Epithelial cell of prostate (primary cell): Measurements from ENCODE around the gene MGST3.
"Not testable (repeated sequence)": the region's sequence is repeated elsewhere in the genome, so short reads cannot be mapped to it uniquely, and the experiment has no call there.

Experiments used
- DNase-seq: peaks from one replicate; pipeline ENCODE4 v3.0.0-alpha.2; 2011; ENCODE audit warnings: low read depth, low spot score
- H3K27ac ChIP-seq: fragments of 450-650 bp; 2 replicates; pipeline ENCODE4 v1.5.1; 2017; ENCODE audit warnings: mild to moderate bottlenecking

Gene MGST3

GRCh38 chr1:165648919-165649572, 18.0 kb downstream of the MGST3 start:
- DNase-seq = no peak
- H3K27ac ChIP-seq = no peak overlapping the region

DNA sequence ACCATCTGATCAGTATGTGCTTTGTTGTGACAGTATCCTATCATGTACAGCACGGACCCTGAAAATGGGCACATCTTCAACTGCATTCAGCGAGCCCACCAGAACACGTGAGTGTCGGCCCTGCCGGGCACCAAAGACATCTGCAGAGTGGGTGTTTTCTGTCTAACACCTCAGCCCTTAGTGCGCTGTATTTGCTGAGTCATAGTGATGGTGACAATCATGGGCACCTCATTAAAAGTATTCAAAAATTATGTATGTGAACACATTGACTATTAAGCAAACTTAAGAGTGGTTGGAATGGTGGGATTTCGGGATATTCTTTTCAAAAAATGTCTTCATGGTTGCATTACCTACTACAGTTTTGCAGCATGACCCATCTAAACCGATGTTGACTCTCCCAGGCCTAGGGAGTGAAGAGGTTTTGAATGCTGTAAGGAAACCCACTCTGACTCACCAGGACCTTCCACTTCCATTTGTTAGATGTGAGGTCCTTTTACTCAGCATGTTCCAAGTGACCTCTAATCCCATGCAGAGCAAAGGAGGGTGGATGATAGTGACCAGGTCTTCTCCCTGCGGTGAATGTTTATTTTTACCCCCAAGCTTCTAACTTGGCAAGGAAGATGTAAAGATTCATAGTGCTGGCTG, 20.1 kb downstream of the MGST3 start:
- H3K27ac ChIP-seq = no peak overlapping the region
- no peak for DNase-seq

DNA sequence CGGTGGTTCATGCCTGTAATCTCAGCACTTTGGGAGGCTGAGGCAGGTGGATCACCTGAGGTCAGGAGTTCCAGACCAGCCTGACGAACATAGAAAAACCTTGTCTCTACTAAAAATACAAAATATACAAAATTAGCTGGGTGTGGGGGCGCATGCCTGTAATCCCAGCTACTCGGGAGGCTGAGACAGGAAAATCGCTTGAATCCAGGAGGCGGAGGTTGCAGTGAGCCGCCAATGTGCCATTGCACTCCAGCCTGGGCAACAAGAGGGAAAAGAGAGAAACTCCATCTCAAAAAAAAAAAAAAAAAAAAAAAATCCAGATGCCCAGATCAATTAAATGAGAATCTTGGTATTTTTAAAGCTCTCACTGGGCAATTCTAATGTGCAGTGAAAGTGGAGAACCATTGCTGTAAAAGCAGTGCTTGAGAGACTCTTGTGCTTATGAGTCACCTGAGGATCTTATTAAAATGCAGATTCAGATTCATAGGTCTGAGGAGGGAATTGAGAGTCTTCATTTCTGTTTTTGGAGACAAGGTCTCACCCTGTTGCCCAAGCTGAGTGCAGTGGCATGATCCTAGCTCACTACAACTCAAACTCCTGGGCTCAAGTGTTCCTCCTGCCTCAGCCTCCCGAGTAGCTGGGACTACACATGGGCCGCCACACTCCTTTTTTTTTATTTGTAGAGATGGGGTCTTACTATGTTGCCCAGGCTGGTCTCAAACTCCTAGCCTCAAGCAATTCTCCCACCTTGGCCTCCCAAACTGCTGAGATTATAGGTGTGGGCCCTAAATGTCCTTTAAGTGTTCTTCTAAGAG, 27.9 kb downstream of the MGST3 start:
- not testable (repeated sequence) for DNase-seq, H3K27ac ChIP-seq

- no peak for DNase-seq
- H3K27ac ChIP-seq = no peak overlapping the region
Measured at GRCh38 chr1:165659581-165659895, 28.5 kb downstream of the MGST3 start.

DNA sequence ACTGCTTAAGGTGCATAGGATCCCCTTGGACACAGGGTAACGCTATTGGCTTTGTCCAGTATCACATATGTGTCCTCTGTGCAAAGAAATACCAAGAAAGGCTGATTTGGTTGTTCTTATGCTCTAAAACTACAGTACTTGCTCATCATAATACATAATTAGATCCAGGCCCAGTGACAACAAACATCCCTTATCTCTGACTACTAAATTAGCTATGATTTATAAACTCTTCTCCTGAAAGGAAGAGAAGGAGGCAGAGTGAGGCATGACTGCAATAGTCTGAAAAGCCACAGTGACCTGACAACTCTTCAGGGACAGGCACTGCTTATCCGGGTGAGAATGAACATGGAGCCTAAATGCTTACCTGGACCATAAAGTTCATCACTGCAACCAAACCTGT, 30.7 kb downstream of the MGST3 start:
- no peak overlapping the region for H3K27ac ChIP-seq
- DNase-seq = no peak

- no peak overlapping the region for H3K27ac ChIP-seq
- DNase-seq = no peak
Measured at GRCh38 chr1:165662186-165662585, 31.2 kb downstream of the MGST3 start.

GRCh38 chr1:165666152-165666825, 35.3 kb downstream of the MGST3 start:
- DNase-seq = no peak
- H3K27ac ChIP-seq = no peak overlapping the region

DNA sequence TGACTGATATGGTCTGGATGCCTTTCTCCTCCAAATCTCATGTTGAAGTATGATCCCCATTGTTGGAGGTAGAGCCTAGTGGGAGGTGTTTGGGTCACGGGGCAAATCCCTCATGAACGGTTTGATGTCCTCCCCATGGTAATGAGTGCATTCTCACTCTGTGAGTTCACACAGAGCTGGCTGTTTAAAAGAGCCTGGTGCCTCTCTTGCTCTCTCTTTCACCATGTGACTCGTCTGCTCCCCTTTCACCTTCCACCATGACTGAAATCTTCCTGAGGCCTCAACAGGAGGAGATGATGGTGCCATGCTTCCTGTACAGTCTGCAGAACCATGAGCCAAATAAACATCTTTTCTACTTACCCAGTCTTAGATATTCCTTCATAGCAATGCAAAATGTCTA, 37.1 kb downstream of the MGST3 start:
- no peak for DNase-seq
- no peak overlapping the region for H3K27ac ChIP-seq

DNA sequence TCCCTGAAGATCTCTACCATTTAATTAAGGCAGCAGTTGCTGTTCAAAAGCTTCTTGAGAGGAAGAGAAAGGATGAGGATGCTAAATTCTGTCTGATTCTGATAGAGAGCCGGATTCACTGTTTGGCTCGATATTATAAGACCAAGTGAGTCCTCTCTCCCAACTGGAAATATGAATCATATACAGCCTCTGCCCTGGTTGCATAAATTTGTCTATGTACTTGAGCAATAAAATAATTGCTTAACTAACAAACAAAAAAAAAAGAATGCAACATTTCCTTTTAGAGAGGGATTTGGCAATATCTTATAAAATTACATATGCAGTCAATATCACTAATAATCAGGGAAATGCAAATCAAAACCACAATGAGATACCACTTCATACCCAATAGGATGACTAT, 40.5 kb downstream of the MGST3 start:
- DNase-seq = no peak
- H3K27ac ChIP-seq = no peak overlapping the region

- no peak overlapping the region for H3K27ac ChIP-seq
- no peak for DNase-seq
Measured at GRCh38 chr1:165674599-165674998, 43.6 kb downstream of the MGST3 start.

DNA sequence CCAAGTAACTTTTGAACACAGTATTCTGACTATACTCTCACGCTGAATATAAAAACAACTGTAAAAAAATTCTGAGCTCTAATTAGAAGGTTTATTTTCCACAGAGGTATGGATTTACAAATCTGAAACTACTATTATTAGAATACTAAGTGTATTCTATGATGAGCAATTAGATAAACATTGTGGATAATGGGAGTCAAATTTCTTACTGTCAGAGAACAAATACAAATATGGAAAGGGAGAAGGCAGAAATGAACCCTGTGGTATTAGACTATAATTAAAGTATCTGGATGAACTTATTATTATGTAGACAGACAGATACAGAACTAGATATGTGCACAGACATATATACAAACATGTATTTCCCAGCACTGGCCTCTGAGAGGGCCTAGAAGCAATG, 44.8 kb downstream of the MGST3 start:
- no peak for DNase-seq

DNA sequence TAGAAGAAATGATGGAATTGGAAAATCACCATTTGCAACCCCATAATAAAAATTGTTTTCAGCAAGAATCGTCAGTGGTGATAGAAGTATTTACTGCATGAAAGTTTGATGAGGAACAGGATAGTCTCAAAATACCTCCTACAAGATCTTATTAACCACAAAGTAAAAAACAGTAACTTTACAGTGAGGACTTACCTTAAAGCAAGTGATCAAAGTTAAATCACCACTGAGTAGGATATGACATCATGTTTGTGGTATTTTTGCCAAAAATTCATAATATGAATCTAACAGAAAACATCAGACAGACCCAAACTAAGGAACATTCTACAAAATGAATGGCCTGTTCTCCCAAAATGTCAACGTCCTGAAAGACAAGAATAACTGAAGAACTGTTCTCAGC, 47.5 kb downstream of the MGST3 start:
- no peak for DNase-seq
- H3K27ac ChIP-seq = no peak overlapping the region

More for the DNA sequence above, 44.8 kb downstream of the MGST3 start:
- no peak overlapping the region for H3K27ac ChIP-seq

GRCh38 chr1:165679282-165680036, 48.4 kb downstream of the MGST3 start:
- no peak for DNase-seq

GRCh38 chr1:165680303-165680702, 49.3 kb downstream of the MGST3 start:
- no peak for DNase-seq
- H3K27ac ChIP-seq = no peak overlapping the region

More at GRCh38 chr1:165679282-165680036, 48.4 kb downstream of the MGST3 start:
- H3K27ac ChIP-seq = no peak overlapping the region

- H3K27ac ChIP-seq, DNase-seq: not testable (repeated sequence)
Measured at GRCh38 chr1:165680773-165681172, 49.7 kb downstream of the MGST3 start.

- no peak for DNase-seq
- no peak overlapping the region for H3K27ac ChIP-seq
Measured at GRCh38 chr1:165683848-165684485, 52.9 kb downstream of the MGST3 start.

GRCh38 chr1:165686121-165686970, 55.3 kb downstream of the MGST3 start:
- DNase-seq = no peak
- H3K27ac ChIP-seq = no peak overlapping the region

- no peak for DNase-seq
- no peak overlapping the region for H3K27ac ChIP-seq
Measured at GRCh38 chr1:165686971-165687433, 56.0 kb downstream of the MGST3 start.

- DNase-seq = no peak
Measured at GRCh38 chr1:165688046-165688445, 57.0 kb downstream of the MGST3 start.

More at GRCh38 chr1:165688046-165688445, 57.0 kb downstream of the MGST3 start:
- no peak overlapping the region for H3K27ac ChIP-seq
